Adrenal gland (tissue), 5 donors: ENCODE data around the gene OVAAL.

Source experiments
- POLR2A ChIP-seq, 2 donors: fragments of 450-650 bp; IDR thresholded peaks; one replicate each; pipeline ENCODE4 v1.6.1; 2017; ENCODE audit warnings: antibody characterized with exemption in 2 of 2, mild to moderate bottlenecking in 2 of 2, moderate library complexity in 1 of 2
- TF ChIP-seq, protein P1 (sequence below), 6 experiments: fragments of 450-650 bp in 4 of 6; fragments of 200-600 bp in 2 of 6; sonication (generic) in 1 of 6; IDR thresholded peaks; 1 replicate in 5 of 6; 2 replicates in 1 of 6; pipeline versions ENCODE4 v1.5.1 to v1.8.0; 2016 to 2021; ENCODE audit warnings: antibody characterized with exemption in 6 of 6, mild to moderate bottlenecking in 2 of 6, moderate library complexity in 1 of 6
- donor health status: DM: no; HTN: no; CAD: no.

GRCh38 chr1:180577361-180577760 is 18.6 kb downstream of the OVAAL start:
- TF ChIP-seq, protein P1, sequence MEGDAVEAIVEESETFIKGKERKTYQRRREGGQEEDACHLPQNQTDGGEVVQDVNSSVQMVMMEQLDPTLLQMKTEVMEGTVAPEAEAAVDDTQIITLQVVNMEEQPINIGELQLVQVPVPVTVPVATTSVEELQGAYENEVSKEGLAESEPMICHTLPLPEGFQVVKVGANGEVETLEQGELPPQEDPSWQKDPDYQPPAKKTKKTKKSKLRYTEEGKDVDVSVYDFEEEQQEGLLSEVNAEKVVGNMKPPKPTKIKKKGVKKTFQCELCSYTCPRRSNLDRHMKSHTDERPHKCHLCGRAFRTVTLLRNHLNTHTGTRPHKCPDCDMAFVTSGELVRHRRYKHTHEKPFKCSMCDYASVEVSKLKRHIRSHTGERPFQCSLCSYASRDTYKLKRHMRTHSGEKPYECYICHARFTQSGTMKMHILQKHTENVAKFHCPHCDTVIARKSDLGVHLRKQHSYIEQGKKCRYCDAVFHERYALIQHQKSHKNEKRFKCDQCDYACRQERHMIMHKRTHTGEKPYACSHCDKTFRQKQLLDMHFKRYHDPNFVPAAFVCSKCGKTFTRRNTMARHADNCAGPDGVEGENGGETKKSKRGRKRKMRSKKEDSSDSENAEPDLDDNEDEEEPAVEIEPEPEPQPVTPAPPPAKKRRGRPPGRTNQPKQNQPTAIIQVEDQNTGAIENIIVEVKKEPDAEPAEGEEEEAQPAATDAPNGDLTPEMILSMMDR (IDR thresholded peaks at IDR 0.05): no peak
- no peak for TF ChIP-seq POLR2A (IDR thresholded peaks at IDR 0.05)
